Ascending aorta (tissue), 2 donors: ENCODE data around the gene KIFC3. TPM values are rescaled to one million over a fixed set of nuclear protein-coding genes. Genes with fewer than 3 reads are reported as not detected.
A peak's percentile ranks its signal among the peaks of the same experiment; 100 is the strongest.

ENCODE experiments used
- DNase-seq, 2 donors: peaks; one replicate each; pipeline ENCODE4 v3.0.0-alpha.2; 2019; ENCODE audit warnings: low spot score in 2 of 2
- H3K27ac ChIP-seq, 2 donors: fragments of 200-600 bp; sonication (generic); one replicate each; pipeline ENCODE4 v1.5.1; 2016 to 2017; ENCODE audit warnings: mild to moderate bottlenecking in 1 of 2
- H3K27me3 ChIP-seq: fragments of 200-600 bp; sonication (generic); one replicate; pipeline ENCODE4 v1.5.1; 2017
- H3K36me3 ChIP-seq, 2 donors: fragments of 200-600 bp; sonication (generic); one replicate each; pipeline ENCODE4 v1.5.1; 2016
- H3K4me1 ChIP-seq, 2 donors: fragments of 200-600 bp; sonication (generic); one replicate each; pipeline ENCODE4 v1.5.1; 2016 to 2017; ENCODE audit warnings: mild to moderate bottlenecking in 1 of 2
- H3K4me3 ChIP-seq, 2 donors: fragments of 200-600 bp; sonication (generic); one replicate each; pipeline ENCODE4 v1.5.1; 2016 to 2017; ENCODE audit warnings: mild to moderate bottlenecking in 1 of 2
- H3K9me3 ChIP-seq, 2 donors: fragments of 200-600 bp; sonication (generic); one replicate each; pipeline ENCODE4 v1.5.1; 2016
- intact Hi-C: fragments of 100-400 bp; cut with DNase I; formaldehyde crosslinking; loops from one replicate; pipeline ENCODE4 v1.15.1; 2023
- total RNA-seq: library from RNA; depleted of rRNA; stranded (reverse); fragments of >200 nt; gene quantifications from one replicate; pipeline ENCODE4 v1.1.0, GENCODE V29; 2016
- TF ChIP-seq, protein P1 (sequence below), 3 experiments: fragments of 200-600 bp in 2 of 3; fragments of 450-650 bp in 1 of 3; sonication (generic) in 2 of 3; IDR thresholded peaks; one replicate each; pipeline ENCODE4 v1.5.1; 2016 to 2019; ENCODE audit warnings: antibody characterized with exemption in 3 of 3, mild to moderate bottlenecking in 1 of 3, moderate library complexity in 1 of 3

KIFC3 gene
- total RNA-seq, 1 donor from 2014 or later, result 54.9 TPM

DNA sequence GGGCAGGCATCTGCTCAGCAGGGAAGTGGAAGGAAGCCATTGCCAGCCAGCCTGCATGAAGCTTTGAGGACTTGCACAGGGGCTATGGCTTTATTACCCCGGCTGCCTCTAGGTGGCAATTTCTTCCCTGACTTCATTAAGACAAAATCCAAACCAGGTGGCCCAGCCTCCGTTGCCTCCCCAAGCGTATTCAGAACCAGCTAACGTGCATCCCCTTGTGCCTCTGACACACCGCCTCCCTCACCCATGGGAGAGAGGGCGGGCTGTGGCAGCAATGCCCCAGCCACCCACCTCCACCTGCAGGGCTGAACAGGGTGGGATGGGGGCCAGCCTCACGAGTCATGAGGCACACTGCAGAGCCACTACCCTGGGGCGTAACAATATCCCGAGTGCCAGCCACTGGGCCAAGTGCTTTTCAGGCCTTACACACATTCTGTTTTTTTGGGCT, 6.8 kb downstream of the KIFC3 start:
- TF ChIP-seq, protein P1, sequence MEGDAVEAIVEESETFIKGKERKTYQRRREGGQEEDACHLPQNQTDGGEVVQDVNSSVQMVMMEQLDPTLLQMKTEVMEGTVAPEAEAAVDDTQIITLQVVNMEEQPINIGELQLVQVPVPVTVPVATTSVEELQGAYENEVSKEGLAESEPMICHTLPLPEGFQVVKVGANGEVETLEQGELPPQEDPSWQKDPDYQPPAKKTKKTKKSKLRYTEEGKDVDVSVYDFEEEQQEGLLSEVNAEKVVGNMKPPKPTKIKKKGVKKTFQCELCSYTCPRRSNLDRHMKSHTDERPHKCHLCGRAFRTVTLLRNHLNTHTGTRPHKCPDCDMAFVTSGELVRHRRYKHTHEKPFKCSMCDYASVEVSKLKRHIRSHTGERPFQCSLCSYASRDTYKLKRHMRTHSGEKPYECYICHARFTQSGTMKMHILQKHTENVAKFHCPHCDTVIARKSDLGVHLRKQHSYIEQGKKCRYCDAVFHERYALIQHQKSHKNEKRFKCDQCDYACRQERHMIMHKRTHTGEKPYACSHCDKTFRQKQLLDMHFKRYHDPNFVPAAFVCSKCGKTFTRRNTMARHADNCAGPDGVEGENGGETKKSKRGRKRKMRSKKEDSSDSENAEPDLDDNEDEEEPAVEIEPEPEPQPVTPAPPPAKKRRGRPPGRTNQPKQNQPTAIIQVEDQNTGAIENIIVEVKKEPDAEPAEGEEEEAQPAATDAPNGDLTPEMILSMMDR (IDR thresholded peaks at IDR 0.05), result peak; percentile 7 to 22 (median 22)
- H3K4me3 ChIP-seq, result no peak overlapping the region
- H3K9me3 ChIP-seq, result no peaks in the 10 kb centered on the region
- DNase-seq, result no peak
- no peaks in the 10 kb centered on the region for H3K27me3 ChIP-seq
- no peak overlapping the region for H3K27ac ChIP-seq
- peaks cover 16 to 41% of the 10 kb centered on the region in 2 donors for H3K36me3 ChIP-seq
- intact Hi-C loops, result no loop called here
- peaks cover 0 to 10% of the 10 kb centered on the region in 2 donors for H3K4me1 ChIP-seq

DNA sequence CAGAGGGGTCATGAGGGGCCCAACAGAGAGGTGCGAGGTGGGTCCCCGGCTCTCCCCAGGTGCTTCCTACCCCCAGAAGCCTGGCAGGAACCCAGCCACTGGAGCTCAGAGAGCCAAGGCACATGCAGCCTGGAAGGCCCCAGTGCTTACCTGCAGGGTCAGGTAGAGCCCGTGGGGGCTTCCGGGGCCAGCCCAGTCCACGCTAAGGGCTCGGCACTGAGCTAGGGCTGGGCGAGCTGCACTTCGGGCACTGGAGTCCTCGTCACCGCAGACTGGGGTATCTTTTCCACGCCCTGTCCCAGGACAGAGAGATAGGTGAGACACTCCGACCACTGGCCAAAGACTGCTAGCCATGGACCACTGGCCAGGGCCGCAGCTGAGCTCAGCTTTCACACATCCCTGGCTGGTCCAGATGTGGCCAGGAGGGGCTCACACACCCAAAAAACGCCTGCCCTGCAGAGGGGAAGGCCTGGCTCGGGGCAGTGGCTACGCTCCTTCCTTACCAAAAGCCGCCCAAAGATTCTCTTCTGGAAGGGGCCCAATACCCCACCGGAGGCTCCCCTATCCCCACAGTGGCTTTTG, 7.4 kb downstream of the KIFC3 start:
- TF ChIP-seq, protein P1 (IDR thresholded peaks at IDR 0.05), result no peak
- peaks cover 16 to 46% of the 10 kb centered on the region in 2 donors for H3K36me3 ChIP-seq
- DNase-seq, result no peak
- H3K27ac ChIP-seq, result no peak overlapping the region
- H3K9me3 ChIP-seq, result no peaks in the 10 kb centered on the region
- peaks cover 0 to 6% of the 10 kb centered on the region in 2 donors for H3K4me1 ChIP-seq
- H3K4me3 ChIP-seq, result no peak overlapping the region
- no peaks in the 10 kb centered on the region for H3K27me3 ChIP-seq
- intact Hi-C loops, result no loop called here

DNA sequence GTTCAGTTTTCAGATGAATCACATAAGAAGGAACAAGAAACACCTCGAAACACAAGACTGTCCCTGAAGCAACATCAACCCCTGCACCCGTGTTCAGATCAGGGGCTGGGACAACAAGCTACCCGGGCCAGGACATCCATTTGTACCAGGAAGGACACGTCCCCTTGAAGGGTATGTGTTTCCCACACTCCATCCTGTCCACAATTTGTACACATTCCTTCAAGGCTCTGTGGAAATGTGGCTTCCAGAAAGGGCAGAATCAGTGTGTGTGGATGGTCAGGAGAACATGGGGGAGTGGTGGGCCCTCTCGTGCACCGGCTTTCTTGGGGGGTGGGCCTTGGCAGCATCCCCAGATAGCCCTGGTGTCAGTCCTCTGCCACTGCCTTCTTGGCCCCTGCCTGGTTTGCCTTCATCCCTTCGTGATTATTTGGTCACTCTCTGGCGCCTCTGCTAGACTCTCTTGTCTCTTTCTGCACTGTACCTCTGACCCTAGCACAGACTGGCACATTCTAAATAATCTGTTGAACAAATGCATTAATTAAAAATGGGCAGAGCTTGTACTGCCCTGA, 10.3 kb downstream of the KIFC3 start:
- DNase-seq, result no peak
- intact Hi-C loops, result no loop called here
- Histone ChIP-seq H3K9me3 (no peaks in the 10 kb centered on the region), H3K27me3 (no peaks in the 10 kb centered on the region), H3K4me3 (no peak overlapping the region), H3K4me1 (no peaks in the 10 kb centered on the region), H3K27ac (no peak overlapping the region), H3K36me3 (peaks cover 28 to 63% of the 10 kb centered on the region in 2 donors)
- TF ChIP-seq, protein P1 (IDR thresholded peaks at IDR 0.05), result no peak

DNA sequence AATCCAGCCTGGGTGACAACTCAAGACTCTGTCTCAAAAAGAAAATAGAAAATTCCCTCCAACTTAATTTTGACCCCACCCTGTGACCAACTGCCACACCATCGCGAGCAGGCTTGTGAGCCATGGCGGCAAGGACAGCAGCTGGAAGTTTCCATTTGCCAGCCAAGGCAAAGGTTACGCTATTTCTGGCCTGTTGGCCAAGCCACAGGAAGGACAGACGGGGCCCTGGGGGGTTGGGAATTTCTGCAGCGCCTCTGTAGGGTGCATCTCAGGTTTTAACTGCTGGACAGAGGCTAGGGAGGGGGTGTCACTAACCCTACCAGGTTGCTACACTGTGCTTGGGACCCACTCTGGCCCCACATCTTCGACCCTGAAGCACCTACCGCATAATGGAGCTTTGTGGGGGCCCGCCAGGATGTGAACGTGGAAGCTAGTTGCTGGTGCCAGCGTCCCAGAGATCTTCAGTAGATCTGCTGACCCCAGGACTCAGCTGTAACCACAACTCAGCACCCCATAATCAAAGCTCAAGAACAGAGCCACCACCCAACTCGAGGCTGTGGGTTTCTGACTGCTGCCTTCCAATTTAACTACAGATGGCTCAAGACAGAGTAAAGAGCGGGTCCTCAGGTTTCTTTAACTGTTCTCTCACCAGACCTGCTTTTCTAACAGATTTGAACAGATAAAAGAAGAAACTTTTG, 10.9 kb downstream of the KIFC3 start:
- intact Hi-C loops, result no loop called here

GRCh38 chr16:57788951-57789350, 13.3 kb downstream of the KIFC3 start:
- DNase-seq, result no peak
- intact Hi-C loops, result no loop called here
- Histone ChIP-seq H3K27me3 (no peaks in the 10 kb centered on the region), H3K27ac (no peak overlapping the region), H3K9me3 (no peaks in the 10 kb centered on the region), H3K4me1 (no peaks in the 10 kb centered on the region), H3K36me3 (peaks cover 30 to 66% of the 10 kb centered on the region in 2 donors), H3K4me3 (no peak overlapping the region)
- TF ChIP-seq, protein P1 (IDR thresholded peaks at IDR 0.05), result no peak

More for the DNA sequence above, 10.9 kb downstream of the KIFC3 start:
- no peak for DNase-seq
- Histone ChIP-seq H3K9me3 (no peaks in the 10 kb centered on the region), H3K36me3 (peaks cover 26 to 56% of the 10 kb centered on the region in 2 donors), H3K4me3 (no peak overlapping the region), H3K27me3 (no peaks in the 10 kb centered on the region), H3K27ac (no peak overlapping the region), H3K4me1 (no peaks in the 10 kb centered on the region)
- TF ChIP-seq, protein P1 (IDR thresholded peaks at IDR 0.05), result no peak
